ENCODE results near the gene ADPRM.

ADPRM gene

GRCh38 chr17:10748531-10749181 lies 51.3 kb downstream of the ADPRM start:
- Histone ChIP-seq H3K4me1 (ENCODE audit: control insufficient read depth in 2 of 2, insufficient read depth in 1 of 2, low read depth in 1 of 2, low read length in 2 of 2) (peaks cover 2% of the 10 kb centered on the region in 2 donors), H3K27ac (replicated peaks; ENCODE audit: low read length) (no peak overlapping the region), H3K18ac (ENCODE audit: low read length) (peak overlapping the region; percentile 30), H3K4ac (ENCODE audit: low read length) (no peak overlapping the region), H3K79me1 (ENCODE audit: low read depth, low read length) (no peaks in the 10 kb centered on the region), H3K14ac (ENCODE audit: low read length) (no peak overlapping the region), H2AK5ac (ENCODE audit: low read depth, low read length) (no peak overlapping the region), H2BK5ac (ENCODE audit: low read length) (no peak overlapping the region), H3K4me3 (ENCODE audit: low read length in 2 of 2) (no peak overlapping the region), H2BK120ac (ENCODE audit: low read depth, low read length) (no peak overlapping the region), H3K36me3 (replicated peaks in 1 of 2; ENCODE audit: control insufficient read depth in 2 of 2, insufficient read depth in 2 of 2, low read length in 2 of 2) (no peaks in the 10 kb centered on the region), H4K8ac (ENCODE audit: low read depth, low read length) (no peak overlapping the region), H3K9me3 (replicated peaks in 1 of 2; ENCODE audit: control insufficient read depth in 2 of 2, insufficient read depth in 1 of 2, low read depth in 1 of 2, low read length in 2 of 2) (no peaks in the 10 kb centered on the region), H2BK15ac (ENCODE audit: low read length) (no peak overlapping the region), H4K91ac (ENCODE audit: low read depth, low read length, poor library complexity) (no peak overlapping the region), H3K9ac (ENCODE audit: low read depth, low read length, poor library complexity) (no peak overlapping the region), H2BK12ac (ENCODE audit: low read length) (no peak overlapping the region), H3K27me3 (ENCODE audit: control insufficient read depth in 3 of 3, insufficient read depth in 3 of 3, low read depth in 1 of 3, low read length in 3 of 3) (peaks cover 0 to 5% (median 0%) of the 10 kb centered on the region in 3 experiments), H2AFZ (ENCODE audit: low read length) (no peak overlapping the region), H3K23ac (ENCODE audit: low read depth, low read length, poor library complexity) (no peak overlapping the region), H3K4me2 (ENCODE audit: insufficient read depth, low read length, poor library complexity, severe bottlenecking) (no peak overlapping the region)
- no CpG with 5 or more reads among the region's 9 CpGs for WGBS, 2 donors (ENCODE audit: extremely low coverage in 2 of 2, insufficient read length in 2 of 2, insufficient replicate concordance in 1 of 2)
- no peak for DNase-seq (ENCODE audit: low spot score)

GRCh38 chr17:10750210-10750609 lies 52.8 kb downstream of the ADPRM start:
- DNase-seq (ENCODE audit: low spot score), result no peak
- Histone ChIP-seq H2BK12ac (ENCODE audit: low read length) (no peak overlapping the region), H4K8ac (ENCODE audit: low read depth, low read length) (no peak overlapping the region), H3K4me1 (ENCODE audit: control insufficient read depth in 2 of 2, insufficient read depth in 1 of 2, low read depth in 1 of 2, low read length in 2 of 2) (peaks cover 2 to 4% of the 10 kb centered on the region in 2 donors), H3K18ac (ENCODE audit: low read length) (no peak overlapping the region), H3K23ac (ENCODE audit: low read depth, low read length, poor library complexity) (no peak overlapping the region), H2AFZ (ENCODE audit: low read length) (no peak overlapping the region), H2BK15ac (ENCODE audit: low read length) (no peak overlapping the region), H3K4ac (ENCODE audit: low read length) (no peak overlapping the region), H3K36me3 (replicated peaks in 1 of 2; ENCODE audit: control insufficient read depth in 2 of 2, insufficient read depth in 2 of 2, low read length in 2 of 2) (no peaks in the 10 kb centered on the region), H2AK5ac (ENCODE audit: low read depth, low read length) (no peak overlapping the region), H3K14ac (ENCODE audit: low read length) (no peak overlapping the region), H3K27me3 (ENCODE audit: control insufficient read depth in 3 of 3, insufficient read depth in 3 of 3, low read depth in 1 of 3, low read length in 3 of 3) (peaks cover 0 to 5% (median 0%) of the 10 kb centered on the region in 3 experiments), H3K9me3 (replicated peaks in 1 of 2; ENCODE audit: control insufficient read depth in 2 of 2, insufficient read depth in 1 of 2, low read depth in 1 of 2, low read length in 2 of 2) (no peaks in the 10 kb centered on the region), H4K91ac (ENCODE audit: low read depth, low read length, poor library complexity) (no peak overlapping the region), H3K4me3 (ENCODE audit: low read length in 2 of 2) (no peak overlapping the region), H3K9ac (ENCODE audit: low read depth, low read length, poor library complexity) (no peak overlapping the region), H3K4me2 (ENCODE audit: insufficient read depth, low read length, poor library complexity, severe bottlenecking) (no peak overlapping the region), H3K79me1 (ENCODE audit: low read depth, low read length) (no peaks in the 10 kb centered on the region), H2BK5ac (ENCODE audit: low read length) (no peak overlapping the region), H2BK120ac (ENCODE audit: low read depth, low read length) (no peak overlapping the region), H3K27ac (replicated peaks; ENCODE audit: low read length) (no peak overlapping the region)
- no CpG with 5 or more reads among the region's 4 CpGs for WGBS, 2 donors (ENCODE audit: extremely low coverage in 2 of 2, insufficient read length in 2 of 2, insufficient replicate concordance in 1 of 2)

GRCh38 chr17:10751563-10751962 lies 54.2 kb downstream of the ADPRM start:
- no peak overlapping the region for H3K9ac ChIP-seq (ENCODE audit: low read depth, low read length, poor library complexity)
- H3K27me3 ChIP-seq (ENCODE audit: control insufficient read depth in 3 of 3, insufficient read depth in 3 of 3, low read depth in 1 of 3, low read length in 3 of 3), result peaks cover 0 to 11% (median 0%) of the 10 kb centered on the region in 3 experiments
- H3K36me3 ChIP-seq (replicated peaks in 1 of 2; ENCODE audit: control insufficient read depth in 2 of 2, insufficient read depth in 2 of 2, low read length in 2 of 2), result no peaks in the 10 kb centered on the region
- DNase-seq (ENCODE audit: low spot score), result no peak
- no peak overlapping the region for H3K18ac ChIP-seq (ENCODE audit: low read length)
- no peak overlapping the region for H2AK5ac ChIP-seq (ENCODE audit: low read depth, low read length)
- no peak overlapping the region for H4K91ac ChIP-seq (ENCODE audit: low read depth, low read length, poor library complexity)
- H2BK12ac ChIP-seq (ENCODE audit: low read length), result no peak overlapping the region
- no CpG with 5 or more reads among the region's 3 CpGs for WGBS, 2 donors (ENCODE audit: extremely low coverage in 2 of 2, insufficient read length in 2 of 2, insufficient replicate concordance in 1 of 2)
- H3K14ac ChIP-seq (ENCODE audit: low read length), result no peak overlapping the region
- H3K79me1 ChIP-seq (ENCODE audit: low read depth, low read length), result no peaks in the 10 kb centered on the region
- peaks cover 2 to 10% of the 10 kb centered on the region in 2 donors for H3K4me1 ChIP-seq (ENCODE audit: control insufficient read depth in 2 of 2, insufficient read depth in 1 of 2, low read depth in 1 of 2, low read length in 2 of 2)
- no peak overlapping the region for H4K8ac ChIP-seq (ENCODE audit: low read depth, low read length)
- H3K4ac ChIP-seq (ENCODE audit: low read length), result no peak overlapping the region
- H2AFZ ChIP-seq (ENCODE audit: low read length), result no peak overlapping the region
- H2BK5ac ChIP-seq (ENCODE audit: low read length), result no peak overlapping the region
- H2BK120ac ChIP-seq (ENCODE audit: low read depth, low read length), result no peak overlapping the region
- no peak overlapping the region for H3K4me3 ChIP-seq (ENCODE audit: low read length in 2 of 2)
- H3K27ac ChIP-seq (replicated peaks; ENCODE audit: low read length), result no peak overlapping the region
- no peaks in the 10 kb centered on the region for H3K9me3 ChIP-seq (replicated peaks in 1 of 2; ENCODE audit: control insufficient read depth in 2 of 2, insufficient read depth in 1 of 2, low read depth in 1 of 2, low read length in 2 of 2)
- H2BK15ac ChIP-seq (ENCODE audit: low read length), result no peak overlapping the region
- no peak overlapping the region for H3K4me2 ChIP-seq (ENCODE audit: insufficient read depth, low read length, poor library complexity, severe bottlenecking)
- no peak overlapping the region for H3K23ac ChIP-seq (ENCODE audit: low read depth, low read length, poor library complexity)

- Histone ChIP-seq H3K23ac (ENCODE audit: low read depth, low read length, poor library complexity) (no peak overlapping the region), H3K14ac (ENCODE audit: low read length) (no peak overlapping the region), H2BK120ac (ENCODE audit: low read depth, low read length) (no peak overlapping the region), H3K9me3 (replicated peaks in 1 of 2; ENCODE audit: control insufficient read depth in 2 of 2, insufficient read depth in 1 of 2, low read depth in 1 of 2, low read length in 2 of 2) (no peaks in the 10 kb centered on the region), H3K4me1 (ENCODE audit: control insufficient read depth in 2 of 2, insufficient read depth in 1 of 2, low read depth in 1 of 2, low read length in 2 of 2) (peaks cover 2 to 15% of the 10 kb centered on the region in 2 donors), H4K8ac (ENCODE audit: low read depth, low read length) (no peak overlapping the region), H3K4ac (ENCODE audit: low read length) (no peak overlapping the region), H4K91ac (ENCODE audit: low read depth, low read length, poor library complexity) (no peak overlapping the region), H2AFZ (ENCODE audit: low read length) (no peak overlapping the region), H2AK5ac (ENCODE audit: low read depth, low read length) (peak overlapping the region; percentile 78), H3K4me3 (ENCODE audit: low read length in 2 of 2) (no peak overlapping the region), H3K79me1 (ENCODE audit: low read depth, low read length) (no peaks in the 10 kb centered on the region), H3K9ac (ENCODE audit: low read depth, low read length, poor library complexity) (no peak overlapping the region), H2BK15ac (ENCODE audit: low read length) (no peak overlapping the region), H3K27ac (replicated peaks; ENCODE audit: low read length) (no peak overlapping the region), H3K36me3 (replicated peaks in 1 of 2; ENCODE audit: control insufficient read depth in 2 of 2, insufficient read depth in 2 of 2, low read length in 2 of 2) (no peaks in the 10 kb centered on the region), H2BK5ac (ENCODE audit: low read length) (no peak overlapping the region), H3K27me3 (ENCODE audit: control insufficient read depth in 3 of 3, insufficient read depth in 3 of 3, low read depth in 1 of 3, low read length in 3 of 3) (peaks cover 0 to 13% (median 0%) of the 10 kb centered on the region in 3 experiments), H3K18ac (ENCODE audit: low read length) (no peak overlapping the region), H3K4me2 (ENCODE audit: insufficient read depth, low read length, poor library complexity, severe bottlenecking) (no peak overlapping the region), H2BK12ac (ENCODE audit: low read length) (no peak overlapping the region)
- no peak for DNase-seq (ENCODE audit: low spot score)
- WGBS, 2 donors (ENCODE audit: extremely low coverage in 2 of 2, insufficient read length in 2 of 2, insufficient replicate concordance in 1 of 2), result no CpG with 5 or more reads among the region's 10 CpGs
Observed at GRCh38 chr17:10752696-10753095, 55.3 kb downstream of the ADPRM start.
